Measurements from ENCODE around the gene AHCTF1. TPM values are rescaled to one million over a fixed set of nuclear protein-coding genes. Genes with fewer than 3 reads are reported as not detected.

The AHCTF1 gene
- total RNA-seq, 1 experiment from 2014 or later: 44.3 TPM

DNA sequence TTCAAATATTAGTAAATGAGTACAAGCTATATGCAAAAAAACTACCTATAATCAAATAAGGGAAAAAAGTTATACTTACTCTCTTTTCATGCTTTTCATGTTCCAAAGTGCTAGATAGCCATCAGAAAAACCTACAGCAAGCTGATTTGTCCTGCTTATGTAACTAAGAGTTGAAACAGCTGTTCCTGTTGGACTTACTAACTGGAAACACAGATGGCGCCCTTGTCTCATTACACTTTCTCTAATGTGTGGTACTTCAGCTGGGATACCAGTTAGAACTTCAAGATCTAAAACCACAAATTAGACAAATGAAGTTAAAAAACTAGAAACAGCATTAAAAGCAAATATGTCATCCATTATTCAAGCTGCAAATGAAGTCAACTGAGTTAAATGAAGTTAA, 24.3 kb downstream of the AHCTF1 start:
- no peaks in the 10 kb centered on the region for H3K9me3 ChIP-seq (ENCODE audit: control insufficient read depth, low read depth, low read length)
- no peak overlapping the region for H2BK12ac ChIP-seq (ENCODE audit: insufficient read length, low read depth, low read length)
- DNase-seq: no peak

More for the DNA sequence above, 24.3 kb downstream of the AHCTF1 start:
- Histone ChIP-seq H3K23me2 (ENCODE audit: insufficient read length, low read depth, low read length, poor library complexity, severe bottlenecking) (no peaks in the 10 kb centered on the region), H3K27me3 (ENCODE audit: insufficient read depth, low read length) (no peaks in the 10 kb centered on the region), H4K91ac (ENCODE audit: insufficient read length, low read depth, low read length) (no peak overlapping the region), H2BK120ac (ENCODE audit: low read depth, low read length, poor library complexity, severe bottlenecking) (no peak overlapping the region), H3K27ac (ENCODE audit: insufficient read length, low read depth, low read length) (no peak overlapping the region), H3K4ac (ENCODE audit: low read depth, low read length) (no peak overlapping the region), H3K9ac (ENCODE audit: extremely low read depth, insufficient read length, low read length) (no peak overlapping the region), H3K4me1 (ENCODE audit: insufficient read depth, low read length) (no peaks in the 10 kb centered on the region), H3K23ac (ENCODE audit: insufficient read length, low read depth, low read length) (no peak overlapping the region), H2BK15ac (ENCODE audit: low read depth, low read length) (no peak overlapping the region), H3K14ac (ENCODE audit: insufficient read depth, low read length) (no peak overlapping the region), H4K20me1 (ENCODE audit: control insufficient read depth, insufficient read depth, insufficient read length) (no peaks in the 10 kb centered on the region), H3K56ac (ENCODE audit: insufficient read length, low read depth, low read length) (no peak overlapping the region), H3T11ph (ENCODE audit: low read length) (no peak overlapping the region), H4K5ac (ENCODE audit: insufficient read length, low read depth, low read length) (no peak overlapping the region), H4K8ac (replicated peaks; ENCODE audit: insufficient read length, low read depth, low read length) (no peak overlapping the region), H3K4me2 (ENCODE audit: insufficient read depth, insufficient read length, low read length) (no peak overlapping the region), H2BK5ac (ENCODE audit: insufficient read length, low read length) (no peak overlapping the region), H3K79me1 (ENCODE audit: insufficient read depth, low read depth, low read length, poor library complexity, severe bottlenecking) (no peaks in the 10 kb centered on the region), H3K18ac (ENCODE audit: insufficient read length, low read depth, low read length) (no peak overlapping the region), H2BK20ac (ENCODE audit: low read depth, low read length, poor library complexity, severe bottlenecking) (no peak overlapping the region), H2AK5ac (ENCODE audit: insufficient read length, low read length) (no peak overlapping the region), H3K79me2 (ENCODE audit: insufficient read depth, low read length) (no peaks in the 10 kb centered on the region), H2AFZ (ENCODE audit: low read length) (no peak overlapping the region)
- H3K4me1 Mint-ChIP-seq: no peaks in the 10 kb centered on the region
- H3K27ac Mint-ChIP-seq: no peak overlapping the region
- WGBS (ENCODE audit: extremely low coverage, insufficient read length, low lambda C conversion rate): no CpG with 5 or more reads among the region's 1 CpG
- TF ChIP-seq, protein P1, sequence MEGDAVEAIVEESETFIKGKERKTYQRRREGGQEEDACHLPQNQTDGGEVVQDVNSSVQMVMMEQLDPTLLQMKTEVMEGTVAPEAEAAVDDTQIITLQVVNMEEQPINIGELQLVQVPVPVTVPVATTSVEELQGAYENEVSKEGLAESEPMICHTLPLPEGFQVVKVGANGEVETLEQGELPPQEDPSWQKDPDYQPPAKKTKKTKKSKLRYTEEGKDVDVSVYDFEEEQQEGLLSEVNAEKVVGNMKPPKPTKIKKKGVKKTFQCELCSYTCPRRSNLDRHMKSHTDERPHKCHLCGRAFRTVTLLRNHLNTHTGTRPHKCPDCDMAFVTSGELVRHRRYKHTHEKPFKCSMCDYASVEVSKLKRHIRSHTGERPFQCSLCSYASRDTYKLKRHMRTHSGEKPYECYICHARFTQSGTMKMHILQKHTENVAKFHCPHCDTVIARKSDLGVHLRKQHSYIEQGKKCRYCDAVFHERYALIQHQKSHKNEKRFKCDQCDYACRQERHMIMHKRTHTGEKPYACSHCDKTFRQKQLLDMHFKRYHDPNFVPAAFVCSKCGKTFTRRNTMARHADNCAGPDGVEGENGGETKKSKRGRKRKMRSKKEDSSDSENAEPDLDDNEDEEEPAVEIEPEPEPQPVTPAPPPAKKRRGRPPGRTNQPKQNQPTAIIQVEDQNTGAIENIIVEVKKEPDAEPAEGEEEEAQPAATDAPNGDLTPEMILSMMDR (conservative IDR thresholded peaks at IDR 0.05): peak; percentile 69
- H3K4me3 Mint-ChIP-seq: no peak overlapping the region
- H3K27me3 Mint-ChIP-seq (ENCODE audit: low read depth): no peaks in the 10 kb centered on the region
- no peaks in the 10 kb centered on the region for H3K9me3 Mint-ChIP-seq
- peaks cover 43 to 71% (median 67%) of the 10 kb centered on the region in 3 experiments for H3K36me3 Mint-ChIP-seq (ENCODE audit: insufficient read depth in 1 of 3, low read depth in 3 of 3)

All from H9 (cell line).